ENCODE data around the gene SLC35F1.

- TF ChIP-seq CTCF (IDR thresholded peaks at IDR 0.05; ENCODE audit: poor library complexity, severe bottlenecking) = no peak
- no peak for TF ChIP-seq EZH2 (IDR thresholded peaks at IDR 0.05; ENCODE audit: borderline replicate concordance, insufficient read depth, low read length, poor library complexity, severe bottlenecking)
- no peak for TF ChIP-seq EP300 (conservative IDR thresholded peaks at IDR 0.05; ENCODE audit: poor library complexity, severe bottlenecking)
- no peak for TF ChIP-seq TAF1 (IDR thresholded peaks at IDR 0.05; ENCODE audit: low read depth)
These were observed 387.8 kb downstream of the SLC35F1 start for GRCh38 chr6:118294906-118295305.

Data from neural cell (in vitro differentiated cells).